Measurements from ENCODE around the gene PRKAR1B.
A peak's percentile ranks its signal among the peaks of the same experiment; 100 is the strongest.

Gene PRKAR1B

GRCh38 chr7:739983-740942 is 13.2 kb upstream of the PRKAR1B start:
- DNase-seq (ENCODE audit: low read depth in 2 of 2): no peak

- DNase-seq (ENCODE audit: low read depth in 2 of 2): no peak
These were observed 12.4 kb upstream of the PRKAR1B start for GRCh38 chr7:739455-739982.

DNA sequence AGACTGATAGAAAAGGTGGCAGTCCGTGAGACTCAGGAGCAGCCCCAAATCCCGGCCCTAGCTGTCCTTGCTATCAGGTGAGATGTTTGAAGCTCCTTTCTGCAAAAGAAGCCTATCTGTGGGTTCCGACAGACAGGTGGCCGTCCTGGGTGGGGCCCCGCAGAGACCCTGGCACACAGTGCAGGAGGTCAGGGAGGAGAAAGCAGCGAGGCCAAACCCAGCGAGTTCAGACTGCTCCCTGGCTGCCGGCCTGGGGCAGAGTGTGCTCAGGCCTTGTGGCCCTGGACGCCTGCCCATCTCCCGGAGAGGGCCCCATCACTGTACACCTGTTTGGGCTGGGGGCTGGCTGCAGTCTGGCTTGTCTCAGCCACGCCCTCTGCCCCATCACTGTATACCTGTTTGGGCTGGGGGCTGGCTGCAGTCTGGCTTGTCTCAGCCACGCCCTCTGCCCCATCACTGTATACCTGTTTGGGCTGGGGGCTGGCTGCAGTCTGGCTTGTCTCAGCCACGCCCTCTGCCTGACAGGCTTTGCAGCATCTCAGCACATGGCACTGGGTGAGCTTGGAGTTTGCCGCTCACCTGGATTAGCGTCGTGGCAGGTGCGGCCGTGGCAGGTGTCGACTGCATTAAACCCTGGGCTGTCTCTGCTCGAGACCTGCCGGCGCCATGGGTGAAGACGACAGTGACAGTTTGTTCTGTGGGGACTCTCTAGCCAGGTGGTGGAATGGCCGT is 11.8 kb upstream of the PRKAR1B start:
- no peak for DNase-seq (ENCODE audit: low read depth in 2 of 2)

DNA sequence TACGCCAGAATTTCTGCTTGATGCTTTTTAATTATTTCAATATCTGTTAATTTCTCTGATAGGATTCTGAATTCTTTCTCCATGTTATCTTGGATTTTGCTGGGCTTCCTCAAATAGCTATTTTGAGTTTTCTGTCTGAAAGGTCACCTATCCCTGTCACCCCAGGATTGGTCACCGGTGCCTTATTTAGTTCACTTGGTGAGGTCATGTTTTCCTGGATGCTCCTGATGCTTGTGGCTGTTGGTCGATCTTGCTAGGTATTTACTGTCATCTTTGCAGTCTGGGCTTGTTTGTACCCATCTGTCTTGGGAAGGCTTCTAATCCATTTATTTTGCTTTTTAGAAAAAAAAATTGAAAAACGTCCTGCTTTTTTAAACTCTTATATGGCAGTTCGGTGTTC is 11.2 kb upstream of the PRKAR1B start:
- DNase-seq (ENCODE audit: low read depth in 2 of 2): no peak

- no peak for DNase-seq (ENCODE audit: low read depth in 2 of 2)
These were observed 7.7 kb upstream of the PRKAR1B start for GRCh38 chr7:734808-735207.

DNA sequence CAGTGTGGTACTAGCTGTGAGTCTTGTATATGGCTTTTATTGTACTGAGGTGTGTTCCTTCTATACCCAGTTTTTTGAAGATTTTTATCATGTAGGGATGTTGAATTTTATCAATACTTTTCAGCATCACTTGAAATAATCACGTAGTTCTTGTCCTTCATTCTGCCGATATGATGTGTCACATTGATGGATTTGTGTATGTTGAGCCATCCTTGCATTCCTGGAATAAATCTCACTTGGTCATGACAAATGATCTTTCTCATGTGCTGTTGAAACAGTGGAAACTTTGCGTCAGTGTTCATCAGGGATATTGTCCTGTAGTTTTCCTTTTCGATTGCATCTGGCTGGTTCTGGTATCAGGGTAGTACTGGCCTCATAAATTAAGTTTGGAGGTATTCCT is 7.1 kb upstream of the PRKAR1B start:
- no peak for DNase-seq (ENCODE audit: low read depth in 2 of 2)

GRCh38 chr7:732556-732955 is 5.5 kb upstream of the PRKAR1B start:
- no peak for DNase-seq (ENCODE audit: low read depth in 2 of 2)

DNA sequence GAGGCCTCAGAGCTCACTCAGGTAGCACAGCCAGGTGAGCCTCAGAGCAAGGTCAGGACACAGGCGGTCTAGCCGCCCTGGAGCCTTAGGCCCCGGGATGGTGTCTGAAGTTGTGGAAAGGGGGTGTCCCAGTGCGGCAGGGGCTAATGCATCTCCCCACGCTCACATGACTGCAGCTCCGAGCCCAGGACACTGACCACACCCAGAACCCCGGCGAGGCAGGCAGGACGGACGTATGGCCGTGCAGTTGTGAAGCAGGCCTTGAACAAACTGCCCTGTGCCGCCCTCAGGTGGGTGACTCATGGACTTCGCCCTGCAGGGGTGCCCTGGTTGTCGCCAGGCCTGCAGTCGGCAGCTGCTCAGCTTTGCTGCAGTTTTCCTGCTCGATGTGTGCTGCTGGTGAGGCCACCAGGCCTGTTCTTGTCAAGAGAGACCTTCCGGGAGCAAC is 5.0 kb upstream of the PRKAR1B start:
- no peak for DNase-seq (ENCODE audit: low read depth in 2 of 2)

DNA sequence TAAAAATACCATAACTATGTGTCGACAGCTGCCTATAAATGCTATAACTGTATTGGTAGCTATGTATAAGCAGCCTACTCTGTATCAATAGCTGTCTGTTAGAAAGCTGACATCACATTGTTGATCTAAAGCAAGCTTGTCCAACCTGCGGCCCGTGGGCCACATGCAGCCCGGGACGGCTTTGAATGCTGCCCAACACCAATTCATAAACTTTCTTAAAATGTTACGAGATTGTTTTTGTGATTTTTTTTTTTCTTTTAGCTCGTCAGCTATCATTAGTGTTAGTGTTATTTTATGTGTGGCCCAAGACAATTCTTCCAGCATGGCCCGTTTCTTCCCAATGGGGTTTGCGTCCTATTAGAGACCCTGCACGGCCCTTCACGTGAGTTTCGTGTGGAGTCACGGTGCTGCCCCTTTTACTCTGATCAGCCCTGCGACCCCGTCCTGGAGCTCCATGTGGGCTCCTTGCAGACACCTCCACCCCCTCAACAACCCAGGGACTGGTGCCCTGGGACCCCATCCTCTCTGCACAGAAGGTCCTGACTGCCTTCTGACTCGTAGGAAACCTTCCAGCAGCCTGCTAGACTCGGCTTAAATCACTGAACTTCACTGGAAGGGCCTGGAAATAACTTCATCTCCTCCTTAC is 4.5 kb upstream of the PRKAR1B start:
- no peak for DNase-seq (ENCODE audit: low read depth in 2 of 2)

DNA sequence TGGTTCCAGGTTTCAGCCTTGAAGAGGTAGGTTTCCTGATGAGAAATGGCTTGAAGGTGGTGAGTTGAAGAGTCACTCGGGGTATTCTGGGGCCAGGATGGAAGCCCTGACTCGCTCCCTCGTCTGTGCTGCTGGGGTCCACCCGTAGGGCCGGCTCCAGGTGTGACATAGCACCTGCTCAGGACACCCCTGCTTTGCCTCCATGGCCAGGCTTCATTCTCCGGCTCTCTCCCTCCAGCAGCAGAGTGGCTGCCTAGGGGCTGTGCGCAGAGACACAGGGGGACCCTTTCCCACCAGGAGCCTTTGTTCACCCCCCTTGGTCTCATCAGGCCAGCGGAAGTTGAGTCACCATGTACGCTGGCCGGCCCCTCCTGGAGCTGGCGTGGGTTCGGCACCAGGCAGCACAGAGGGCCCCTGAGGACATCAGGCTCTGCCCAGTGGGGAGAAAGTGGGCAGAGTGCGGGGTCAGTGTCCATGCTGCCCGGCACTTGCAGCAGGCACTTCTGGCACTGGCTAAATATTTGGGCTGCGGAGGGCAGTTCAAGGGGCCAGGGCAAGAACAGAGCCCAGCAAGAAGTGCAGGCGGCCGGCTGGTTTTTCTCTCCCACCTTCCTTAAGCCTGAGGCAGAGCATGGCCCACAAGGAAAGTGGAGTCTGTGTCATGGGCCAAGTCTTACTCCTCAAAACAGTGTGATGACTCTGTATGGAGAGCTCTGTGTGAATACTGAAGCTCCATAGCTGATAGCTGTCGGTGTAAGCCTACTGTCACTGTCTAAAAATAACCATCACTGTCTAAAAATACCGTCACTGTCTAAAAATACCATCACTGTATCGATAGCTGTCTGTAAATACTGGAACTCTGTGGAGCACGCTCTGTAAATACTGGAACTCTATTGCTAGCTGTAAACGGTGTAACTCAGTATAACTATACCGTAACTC is 3.7 kb upstream of the PRKAR1B start:
- no peak for DNase-seq (ENCODE audit: low read depth in 2 of 2)

DNA sequence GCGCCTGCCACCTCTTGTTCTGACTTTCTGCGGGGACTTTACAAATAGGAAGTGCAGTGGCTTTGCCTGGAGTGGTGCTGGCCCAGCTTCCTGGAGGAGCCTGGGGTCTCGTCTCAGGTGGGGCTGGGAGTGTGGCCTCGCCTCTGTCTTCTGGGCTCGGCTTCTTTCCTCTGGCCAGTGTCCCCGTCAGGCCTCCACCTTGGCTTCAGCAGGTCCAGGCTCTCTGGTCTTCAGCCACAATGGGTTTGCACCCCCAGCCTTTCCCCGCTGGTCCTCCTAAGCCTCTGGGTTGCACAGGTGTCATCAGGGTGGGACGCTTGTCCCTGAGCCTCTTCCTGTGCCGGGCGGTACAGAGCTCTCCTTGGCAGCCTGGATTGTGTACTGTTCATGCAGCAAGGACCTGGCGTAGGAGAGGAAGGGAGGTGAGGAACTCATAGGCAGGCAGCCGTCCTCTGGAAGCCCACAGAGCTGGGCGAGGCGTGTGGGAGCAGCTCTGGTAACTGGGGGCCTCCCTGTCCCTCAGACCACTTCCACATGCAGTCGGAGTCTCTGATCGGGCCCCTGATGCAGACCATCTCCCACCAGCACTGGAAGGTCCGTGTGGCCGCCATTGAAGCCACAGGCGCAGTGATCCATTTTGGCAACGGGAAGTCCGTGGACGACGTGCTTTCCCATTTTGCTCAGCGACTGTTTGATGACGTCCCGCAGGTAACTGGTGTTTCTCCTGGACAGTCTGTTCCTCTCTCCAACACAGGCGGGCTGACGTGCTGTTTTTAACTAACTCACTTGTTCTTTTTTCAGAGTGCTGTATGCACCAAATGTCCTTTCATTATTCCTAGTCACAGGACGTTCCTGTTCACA is 2.3 kb upstream of the PRKAR1B start:
- DNase-seq (ENCODE audit: low read depth in 2 of 2): no peak

DNA sequence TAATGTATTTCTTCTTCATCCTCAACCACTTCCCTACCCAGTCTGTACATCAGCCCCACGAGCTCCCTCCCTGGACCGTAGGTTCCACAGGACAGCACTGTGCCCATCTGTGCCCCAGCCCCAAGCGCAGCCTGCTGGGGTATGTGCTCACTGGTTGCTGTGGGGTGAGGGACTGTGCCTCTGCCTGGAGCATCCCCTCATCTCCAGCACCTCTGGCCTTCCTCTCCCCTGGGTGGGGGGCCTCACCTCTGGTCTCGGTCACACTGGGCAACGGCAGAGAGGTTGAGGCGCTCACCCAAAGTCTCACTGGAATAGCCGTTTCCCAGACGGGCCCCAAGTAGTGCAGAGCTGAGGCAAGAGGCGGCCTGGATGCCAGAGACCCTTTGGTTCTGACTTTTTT is 1.5 kb upstream of the PRKAR1B start:
- DNase-seq (ENCODE audit: low read depth in 2 of 2): no peak

- DNase-seq (ENCODE audit: low read depth in 2 of 2): no peak
These were observed 852 bp upstream of the PRKAR1B start for GRCh38 chr7:727806-728460.

DNA sequence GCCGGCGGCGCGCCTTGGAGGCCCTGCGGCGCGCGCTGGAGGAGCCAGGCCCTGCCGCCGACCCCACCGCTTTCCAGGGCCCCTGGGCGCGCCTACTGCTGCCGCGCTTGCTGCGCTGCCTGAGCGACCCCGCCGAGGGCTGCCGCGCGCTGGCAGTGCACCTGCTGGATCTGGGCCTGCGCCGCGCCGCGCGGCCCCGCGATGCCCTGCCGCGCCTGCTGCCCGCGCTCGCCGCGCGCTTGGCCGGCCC is 302 bp downstream of the PRKAR1B start:
- DNase-seq (ENCODE audit: low read depth in 2 of 2): no peak

- peak; percentile 63 to 77 for DNase-seq (ENCODE audit: low read depth in 2 of 2)
These were observed 812 bp downstream of the PRKAR1B start, which contains the start of gene DNAAF5 for GRCh38 chr7:726084-726853. Gene DNAAF5 (plus strand): TSS chr7:726699. CDS start chr7:726721, 22 bp downstream.

DNA sequence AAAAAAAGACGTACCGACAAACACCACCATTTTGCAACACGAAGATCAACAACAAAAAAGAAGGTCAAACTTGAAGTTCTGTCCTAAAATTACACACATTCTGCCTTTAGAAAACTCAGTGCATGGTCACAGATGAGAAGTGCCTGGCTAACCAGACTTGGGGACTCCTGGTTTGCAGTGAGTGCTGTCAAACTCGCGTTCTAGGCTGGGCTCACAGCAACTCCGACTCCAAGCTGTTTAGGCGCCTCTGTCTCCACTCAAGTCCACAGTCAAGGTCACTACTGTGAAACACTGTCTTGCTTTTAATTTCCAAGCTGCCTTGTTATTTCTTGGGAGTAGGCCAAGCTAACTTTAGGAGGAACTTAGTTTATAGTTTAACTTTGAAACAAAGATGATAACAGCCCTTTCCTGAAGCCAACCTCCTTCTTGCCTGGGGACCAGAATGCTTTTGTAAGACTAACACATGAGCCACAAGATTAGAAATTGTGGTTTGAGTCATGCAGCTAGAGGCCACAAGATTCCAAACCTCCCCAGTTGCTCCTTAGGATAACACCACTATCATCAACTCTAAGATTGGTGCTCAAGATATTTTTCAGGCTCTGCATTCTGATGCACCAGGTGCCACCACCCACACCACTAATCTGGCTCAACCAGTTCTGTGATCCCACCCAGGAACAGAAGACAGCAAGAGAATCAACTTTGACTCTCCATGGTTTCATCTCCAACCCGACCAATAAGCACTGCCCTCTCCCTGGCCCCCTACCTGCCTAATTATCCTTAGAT is 1.7 kb downstream of the PRKAR1B start:
- DNase-seq (ENCODE audit: low read depth in 2 of 2): no peak

- no peak for DNase-seq (ENCODE audit: low read depth in 2 of 2)
These were observed 2.8 kb downstream of the PRKAR1B start for GRCh38 chr7:724298-724697.

DNA sequence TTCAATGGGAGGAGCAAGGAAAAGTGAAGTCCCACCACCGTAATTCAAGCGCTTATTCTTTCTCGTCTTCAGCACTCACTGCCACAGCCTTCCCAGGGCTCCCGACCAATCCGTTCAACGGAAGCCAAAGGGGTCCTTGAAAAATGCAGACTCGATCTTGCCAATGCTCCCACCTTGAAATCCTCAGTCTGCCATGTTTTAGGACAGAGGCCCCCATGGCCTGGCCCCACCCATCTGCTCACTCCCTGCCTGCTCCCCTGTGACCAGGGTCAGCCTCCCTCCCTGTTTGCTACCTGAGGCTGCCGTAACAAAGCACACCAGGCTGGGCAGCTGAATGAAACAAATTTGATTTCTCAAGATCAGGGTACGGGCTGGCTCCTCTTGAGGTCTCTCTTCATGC is 3.5 kb downstream of the PRKAR1B start:
- no peak for DNase-seq (ENCODE audit: low read depth in 2 of 2)

All from stimulated activated CD4-positive, alpha-beta T cell treated with anti-CD3 and anti-CD28 coated beads, Interleukin-1b, Interleukin-23, amount 100 ng/mL, for 1 hour (primary cell).